T47D (cell line): ENCODE results near the gene DAAM2.
A peak's percentile ranks its signal among the peaks of the same experiment; 100 is the strongest.

Experiments used
- DNase-seq, 2 experiments: peaks; one replicate each; pipeline versions ENCODE4 v3.0.0 to v3.0.0-alpha.2; 2011 to 2012; ENCODE audit warnings: low read depth in 1 of 2, low spot score in 1 of 2
- JUND ChIP-seq: IDR thresholded peaks from 2 replicates; pipeline ENCODE4 v1.6.1; 2012; ENCODE audit warnings: low read depth
- in situ Hi-C: cut with HindIII; loops from 2 replicates; pipeline ENCODE4 v1.10.0; 2016; ENCODE audit warnings: low sequenced_read_pairs, low pct_unique_long_range_greater_than_20kb

DAAM2 gene

DNA sequence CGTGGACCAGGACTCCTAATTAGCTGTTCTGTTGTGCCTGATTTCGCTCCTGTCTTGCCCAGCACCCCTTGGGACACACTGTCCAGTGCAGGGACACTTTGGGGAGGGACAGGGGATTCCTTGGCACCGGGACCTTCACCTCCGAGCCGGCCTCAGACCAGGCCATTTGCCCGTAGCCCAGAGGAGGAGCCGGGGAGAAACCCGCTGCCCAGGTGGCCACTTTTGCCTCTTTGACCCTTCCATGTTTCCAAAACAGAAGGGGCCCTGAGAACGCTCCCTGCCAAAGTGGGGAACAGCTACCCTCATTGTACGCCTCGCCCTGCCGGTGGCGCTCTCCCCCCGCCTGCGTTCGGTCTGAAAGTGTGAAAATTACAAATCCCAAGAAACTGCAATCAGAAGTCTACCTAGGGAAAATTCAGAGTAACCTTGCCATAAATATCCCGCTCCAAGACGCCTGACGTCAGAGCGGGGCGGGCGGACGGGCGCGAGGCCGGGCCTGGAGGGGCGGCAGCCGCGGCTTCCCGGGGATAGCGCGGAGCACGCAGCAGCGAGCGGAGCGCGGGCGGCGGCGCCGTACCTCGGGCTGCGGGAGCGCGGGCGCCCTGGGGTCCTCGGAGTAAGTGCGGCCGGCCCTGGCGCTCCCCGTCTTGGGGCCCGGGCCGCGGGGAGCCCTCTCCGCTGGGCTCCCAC is at the start of gene DAAM2:
Gene DAAM2, plus strand, starts transcription at position 527 of the 690 bp plus-strand sequence. CDS start 63,927 bp downstream, outside the sequence.
- TF ChIP-seq JUND = no peak
- peak; percentile 14 to 33 for DNase-seq
- in situ Hi-C loops = no loop called here

DNA sequence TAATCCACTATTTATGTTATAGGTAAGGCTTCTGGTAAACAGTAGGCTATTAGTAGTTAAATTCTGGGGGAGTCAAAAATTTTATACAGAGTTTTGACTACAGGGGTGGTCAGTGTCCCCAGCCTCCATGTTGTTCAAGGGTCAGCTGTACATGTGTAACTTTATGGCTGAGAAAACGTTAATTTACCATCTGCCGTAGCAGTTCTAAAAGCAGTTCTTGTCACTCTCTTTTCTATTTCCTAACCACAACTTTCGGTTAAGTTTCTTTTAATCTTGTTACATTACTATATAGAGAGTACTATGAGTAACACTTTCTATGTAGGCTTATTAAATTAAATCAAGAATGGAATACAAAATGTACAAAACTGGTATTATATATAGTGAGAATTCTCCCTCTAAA is 45.4 kb upstream of the DAAM2 start:
- no peak for TF ChIP-seq JUND
- DNase-seq = no peak
- in situ Hi-C loops = no loop called here

DNA sequence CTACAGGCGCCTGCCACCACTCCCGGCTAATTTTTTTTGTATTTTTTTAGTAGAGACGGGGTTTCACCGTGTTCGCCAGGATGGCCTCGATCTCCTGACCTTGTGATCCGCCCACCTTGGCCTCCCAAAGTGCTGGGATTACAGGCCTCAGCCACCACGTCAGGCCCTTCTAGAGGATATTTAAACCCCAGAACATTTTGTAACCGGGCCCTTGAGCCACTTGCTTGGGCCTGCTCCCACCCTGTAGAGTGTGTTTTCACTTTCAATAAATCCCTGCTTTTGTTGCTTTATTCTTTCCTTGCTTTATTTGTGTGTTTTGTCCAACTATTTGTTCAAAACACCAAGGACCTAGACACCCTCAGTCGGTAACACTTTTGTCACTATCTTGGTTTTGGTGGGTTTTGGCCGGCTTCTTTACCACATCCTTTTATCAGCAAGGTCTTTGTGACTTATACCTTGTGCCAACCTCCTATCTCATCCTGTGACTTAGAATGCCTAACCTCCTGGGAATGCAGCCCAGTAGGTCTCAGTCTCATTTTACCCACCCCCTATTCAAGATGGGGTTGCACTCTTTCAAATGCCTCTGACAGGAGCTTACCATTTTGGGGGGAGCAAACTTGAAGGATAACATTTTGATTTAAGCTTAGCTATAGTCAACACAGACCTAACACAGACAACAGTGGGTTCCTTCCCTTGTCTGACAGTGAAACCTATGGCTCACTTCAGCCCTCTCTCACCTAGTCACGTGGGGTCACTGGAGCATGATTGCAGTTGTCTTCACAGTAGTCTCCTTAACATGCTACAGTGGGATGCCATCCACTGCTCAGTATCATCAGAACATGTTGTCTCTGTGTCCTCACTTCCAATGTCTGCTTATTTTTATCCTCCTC is 39.1 kb upstream of the DAAM2 start:
- no peak for TF ChIP-seq JUND
- no peak for DNase-seq
- in situ Hi-C loops = no loop called here

DNA sequence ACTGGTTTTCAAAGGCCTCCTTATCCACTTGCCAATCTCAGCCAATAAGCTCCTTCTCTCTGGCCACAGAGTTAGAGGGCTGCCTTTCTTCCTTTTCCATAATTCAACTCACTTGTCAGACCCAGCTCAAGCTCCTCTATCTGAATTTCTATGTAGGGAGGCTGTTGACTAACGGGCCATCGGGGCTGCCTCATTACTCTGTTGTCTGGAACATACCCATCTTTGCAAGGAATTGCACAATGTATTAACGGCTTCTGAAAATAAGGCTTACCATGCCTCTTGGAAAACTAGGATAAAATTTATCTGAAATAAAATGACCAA is 38.5 kb upstream of the DAAM2 start:
- DNase-seq = no peak
- in situ Hi-C loops = no loop called here
- TF ChIP-seq JUND = no peak

DNA sequence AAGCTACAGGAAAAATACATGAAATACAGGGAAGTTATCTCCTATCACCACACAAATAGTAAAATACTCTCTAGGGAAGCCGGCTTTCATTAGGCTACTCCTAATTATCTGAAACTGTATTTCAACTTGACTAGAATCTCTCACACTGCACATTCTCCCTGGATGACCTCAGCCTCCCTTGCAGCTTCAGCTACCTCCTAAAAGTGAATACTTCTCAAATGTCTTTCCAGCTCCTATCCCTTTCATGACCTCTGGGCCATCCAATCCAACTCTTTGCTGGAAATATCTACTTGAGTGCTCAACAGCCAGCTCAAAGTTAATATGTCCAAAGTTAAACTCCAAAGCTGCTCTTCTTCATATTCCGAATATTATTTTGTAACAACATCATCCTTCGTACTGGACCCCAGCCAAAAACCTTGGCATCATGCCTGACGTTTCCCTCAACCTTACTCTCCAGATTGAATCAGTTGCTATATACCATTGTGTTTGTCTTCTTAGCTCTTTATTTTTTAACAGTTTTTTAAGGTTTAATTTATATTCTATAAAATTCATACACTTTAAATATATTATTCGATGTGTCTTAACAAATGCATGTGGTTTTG is 37.6 kb upstream of the DAAM2 start:
- DNase-seq = no peak

DNA sequence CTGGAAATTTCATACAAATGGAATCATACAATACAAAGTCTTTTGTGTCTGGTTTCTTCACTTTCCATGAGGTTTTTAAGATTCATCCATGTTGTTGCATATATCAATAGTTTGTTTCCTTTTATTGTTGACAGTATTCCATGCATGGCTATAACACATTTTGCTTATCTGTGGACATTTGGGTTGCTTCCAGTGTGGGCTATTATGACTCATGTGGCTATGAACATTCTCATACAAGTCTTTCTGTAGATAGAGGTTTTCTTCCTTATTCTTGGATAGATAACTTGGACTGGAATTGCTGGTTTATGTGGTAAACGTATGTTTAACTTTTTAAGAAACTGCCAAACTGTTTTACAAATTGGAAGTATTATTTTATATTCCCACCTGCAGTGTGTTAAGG is 36.9 kb upstream of the DAAM2 start:
- in situ Hi-C loops = no loop called here
- no peak for DNase-seq
- no peak for TF ChIP-seq JUND

More for the DNA sequence above, 37.6 kb upstream of the DAAM2 start:
- in situ Hi-C loops = no loop called here
- TF ChIP-seq JUND = no peak

DNA sequence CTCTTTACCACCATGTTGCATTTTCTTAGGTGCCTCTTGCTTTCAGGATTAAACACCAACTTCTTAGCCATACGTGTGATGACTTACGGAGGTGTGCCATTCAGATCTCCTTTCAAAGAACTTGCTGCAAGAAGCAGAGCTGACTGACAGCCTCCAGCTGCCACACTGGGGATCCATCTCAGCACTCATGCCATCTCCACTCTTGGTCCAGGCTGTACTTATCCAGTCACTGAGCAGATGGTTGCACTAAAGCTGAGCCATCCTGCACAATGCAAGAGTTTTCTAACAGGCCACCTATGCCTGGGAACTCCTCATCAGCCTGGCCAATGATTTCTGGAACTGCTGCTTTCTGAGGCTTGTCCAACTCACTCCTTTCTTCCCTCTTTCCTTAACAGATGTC is 35.6 kb upstream of the DAAM2 start:
- in situ Hi-C loops = no loop called here
- TF ChIP-seq JUND = no peak
- DNase-seq = no peak

DNA sequence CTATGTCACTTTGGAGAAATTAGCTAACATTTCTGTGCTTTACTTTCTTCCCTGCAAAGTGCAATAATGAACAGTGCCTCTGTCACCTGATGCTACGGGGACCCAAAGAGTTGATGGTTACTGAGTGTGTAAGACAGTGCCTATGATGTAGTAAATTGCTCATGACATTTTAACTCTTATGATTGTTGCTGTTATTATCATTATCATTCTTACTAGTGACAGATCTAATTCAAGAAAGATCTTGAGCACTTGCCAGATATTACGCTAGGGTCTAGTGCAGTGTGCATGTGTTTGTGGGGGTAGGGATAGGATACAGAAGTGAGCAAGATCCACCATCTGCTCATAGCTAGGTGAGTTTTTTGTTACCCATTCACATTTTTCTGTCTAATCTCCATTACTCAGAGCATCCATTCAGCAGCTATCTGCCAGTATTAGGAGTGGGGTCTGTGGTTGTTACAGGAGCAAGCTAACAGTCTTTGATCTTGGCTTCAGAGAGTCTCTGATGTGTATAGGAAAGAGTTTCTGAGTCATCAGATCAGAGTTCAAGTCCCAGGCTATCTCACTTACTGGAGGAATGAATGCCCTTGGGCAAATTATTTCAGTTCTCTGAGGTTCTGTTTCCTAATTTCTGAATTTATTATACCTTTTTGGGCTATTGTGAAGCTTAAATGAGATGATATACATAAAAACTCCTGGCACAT is 33.1 kb upstream of the DAAM2 start:
- in situ Hi-C loops = no loop called here
- no peak for DNase-seq
- no peak for TF ChIP-seq JUND

DNA sequence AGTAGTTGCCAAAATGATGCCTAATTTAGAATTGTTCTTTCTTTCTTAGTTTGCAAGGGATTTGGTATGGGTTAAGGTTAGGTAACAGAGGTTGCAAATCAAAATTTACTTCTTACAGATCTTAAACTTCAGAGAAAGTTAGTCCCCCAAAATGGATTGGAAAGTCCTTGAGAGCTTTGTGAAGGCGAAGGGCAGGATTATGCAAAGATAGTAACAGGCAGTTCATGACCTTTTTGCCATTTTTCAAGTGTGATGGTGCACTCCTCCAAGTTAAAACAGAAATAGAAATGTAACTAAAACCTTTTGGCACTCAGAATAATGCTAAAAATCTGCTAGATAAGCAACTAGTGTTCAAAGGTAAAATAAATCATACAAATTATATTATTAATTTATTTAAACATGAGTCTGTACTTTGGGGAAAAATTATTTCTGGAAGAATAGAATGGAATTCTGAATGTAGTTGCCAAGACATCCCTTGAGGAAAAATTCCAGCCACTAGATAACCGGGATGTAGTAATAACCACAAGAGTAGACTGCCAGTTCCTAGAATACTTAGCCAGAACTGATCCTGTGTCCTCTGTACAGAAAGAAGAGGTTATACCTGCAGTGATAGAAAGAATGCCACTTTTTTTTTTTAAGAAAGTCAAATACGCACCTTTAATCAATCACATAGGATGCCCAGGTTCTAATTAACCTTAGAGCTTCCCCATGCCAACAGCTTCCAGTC is 31.8 kb upstream of the DAAM2 start:
- DNase-seq = no peak
- TF ChIP-seq JUND = no peak
- in situ Hi-C loops = no loop called here

DNA sequence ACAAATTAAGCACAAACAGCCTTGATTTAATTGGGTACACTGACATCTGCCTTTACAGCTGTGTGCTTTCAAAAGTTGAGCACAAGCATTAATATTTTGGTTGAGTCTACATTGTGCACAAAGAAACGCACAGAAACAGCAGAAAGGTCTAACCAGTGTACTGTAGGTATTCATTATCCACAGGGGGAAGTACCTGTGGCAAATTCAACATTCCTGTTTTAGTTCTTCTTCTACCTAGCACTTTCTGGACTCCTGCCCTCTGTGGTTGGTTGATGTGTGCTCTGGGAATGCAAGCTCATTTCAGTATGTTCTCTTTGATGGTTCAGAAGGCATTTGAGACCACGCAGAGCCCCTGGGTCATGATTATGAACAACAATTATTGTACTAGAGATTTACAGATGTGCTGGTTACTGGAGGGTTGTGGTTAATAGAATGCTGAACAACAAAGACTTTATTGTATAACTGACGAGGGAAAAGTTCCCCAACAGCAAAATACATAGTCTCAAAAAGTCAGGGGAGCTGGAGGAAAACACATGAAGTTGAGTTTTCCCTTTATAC is 26.6 kb upstream of the DAAM2 start:
- DNase-seq = peak in 1 of 2 experiments; percentile 7
- in situ Hi-C loops = no loop called here
- TF ChIP-seq JUND = no peak

DNA sequence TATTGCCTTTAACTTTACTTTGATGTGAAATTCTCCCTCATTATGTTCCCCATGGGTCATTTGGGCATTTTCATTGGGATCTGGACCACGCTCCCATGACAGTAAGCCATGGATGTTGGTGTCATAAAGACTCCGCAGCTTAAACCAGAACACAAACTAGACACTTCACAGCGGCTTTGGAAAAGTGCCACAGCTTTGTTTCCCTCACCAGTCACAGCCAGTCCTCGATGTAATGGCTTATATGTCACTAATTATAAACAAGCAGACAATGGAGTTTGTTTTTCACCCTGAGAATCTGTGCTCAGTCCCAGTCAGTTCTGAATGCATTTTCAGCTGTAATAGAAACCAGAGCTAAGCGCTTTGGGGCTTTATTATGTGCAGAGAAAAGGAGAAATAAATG is 23.2 kb upstream of the DAAM2 start:
- no peak for TF ChIP-seq JUND
- in situ Hi-C loops = no loop called here

DNA sequence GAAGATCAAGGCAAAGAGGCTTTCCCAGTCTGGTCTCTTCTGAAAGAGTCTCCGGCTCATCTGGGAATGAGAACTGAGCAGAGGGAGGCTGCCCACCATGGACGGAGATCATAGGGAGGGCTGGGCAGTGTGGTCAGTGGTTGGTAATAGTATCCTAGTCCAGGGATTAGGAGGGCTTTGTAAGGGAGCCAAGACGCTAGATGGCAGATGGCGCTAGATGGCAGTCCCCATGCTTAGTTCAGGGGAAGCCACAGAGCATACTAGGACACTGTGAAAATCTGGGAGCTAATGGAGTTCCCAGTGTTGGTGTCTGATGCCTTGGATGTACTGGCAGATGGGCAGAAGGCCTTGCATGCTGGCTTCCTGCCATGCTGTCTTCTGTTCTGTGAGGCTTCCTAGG is 21.7 kb upstream of the DAAM2 start:
- no peak for TF ChIP-seq JUND
- in situ Hi-C loops = no loop called here
- DNase-seq = no peak

More for the DNA sequence above, 23.2 kb upstream of the DAAM2 start:
- DNase-seq = no peak
